GM20431 (cell line): ENCODE measurements around the gene ACTR1B.
"Not testable (repeated sequence)": the region's sequence is repeated elsewhere in the genome, so short reads cannot be mapped to it uniquely, and the experiment has no call there.

Experiments
- in situ Hi-C: fragments of 300-500 bp; cut with MseI, MboI; formaldehyde crosslinking; loops from one replicate; pipeline ENCODE4 v1.15.0; 2020; ENCODE audit warnings: low sequenced_read_pairs; ENCODE audit not compliant: unreplicated experiment

Gene ACTR1B

DNA sequence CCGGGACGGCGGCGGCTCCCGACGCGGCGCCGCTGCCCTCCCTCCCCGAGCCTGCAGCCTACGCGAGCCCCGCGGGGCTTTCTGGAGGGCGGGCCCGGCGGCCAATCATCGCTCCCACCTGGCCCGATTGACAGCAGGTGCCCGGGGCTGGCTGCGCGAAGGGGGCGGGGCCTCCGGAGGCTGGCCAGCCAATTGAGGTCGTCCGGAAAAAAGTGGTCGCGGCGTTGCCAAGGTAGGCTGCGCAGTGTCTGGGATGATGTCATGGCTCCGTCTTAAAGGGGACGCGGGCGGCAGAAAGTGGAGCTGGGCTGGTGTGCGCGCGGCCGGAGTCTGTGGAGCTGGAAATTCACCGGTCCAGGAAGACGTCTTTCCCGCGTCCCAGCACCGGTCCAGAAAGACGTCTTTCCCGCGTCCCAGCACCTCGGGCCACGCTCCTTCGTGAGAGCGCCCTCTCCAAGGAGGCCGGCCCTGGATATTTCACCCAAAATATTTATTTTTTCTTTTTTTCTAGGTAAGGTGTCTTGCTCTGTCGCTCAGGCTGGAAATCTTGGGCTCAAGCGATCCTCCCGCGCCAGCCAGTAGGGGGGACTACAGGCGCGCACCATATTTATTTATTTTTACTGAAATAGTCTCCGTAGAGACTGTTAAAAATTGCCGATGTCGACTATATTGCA lies at the start of gene ACTR1B:
TSS of gene ACTR1B (minus strand) at position 83 of the 674 bp plus-strand sequence. CDS start 154 bp downstream, outside the sequence.
- in situ Hi-C loops: no loop called here

GRCh38 chr2:97712693-97713295 lies 49.0 kb upstream of the ACTR1B start:
- in situ Hi-C loops: no loop called here

DNA sequence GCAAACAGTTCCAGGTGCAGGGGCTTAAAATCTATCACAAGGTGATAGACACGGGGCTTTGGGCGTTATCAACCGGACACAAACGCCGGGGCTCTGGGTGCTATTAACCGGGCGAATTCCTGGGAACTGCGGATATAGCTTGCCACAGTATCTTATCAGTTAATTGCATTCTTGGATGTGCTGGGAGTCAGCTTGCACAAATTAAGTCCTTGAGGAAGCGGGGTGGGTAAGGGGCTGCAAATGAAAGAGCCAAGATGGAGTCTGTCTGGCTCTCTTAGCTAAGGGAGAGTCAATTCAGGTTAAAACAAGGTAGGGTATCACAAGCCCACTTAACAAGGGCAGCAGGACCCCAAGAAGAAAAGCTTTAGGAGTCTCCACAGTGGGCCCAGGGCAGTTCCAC lies 48.3 kb upstream of the ACTR1B start:
- in situ Hi-C loops: not testable (repeated sequence)

- in situ Hi-C loops: no loop called here
These were observed 47.5 kb upstream of the ACTR1B start for GRCh38 chr2:97711394-97711711.

DNA sequence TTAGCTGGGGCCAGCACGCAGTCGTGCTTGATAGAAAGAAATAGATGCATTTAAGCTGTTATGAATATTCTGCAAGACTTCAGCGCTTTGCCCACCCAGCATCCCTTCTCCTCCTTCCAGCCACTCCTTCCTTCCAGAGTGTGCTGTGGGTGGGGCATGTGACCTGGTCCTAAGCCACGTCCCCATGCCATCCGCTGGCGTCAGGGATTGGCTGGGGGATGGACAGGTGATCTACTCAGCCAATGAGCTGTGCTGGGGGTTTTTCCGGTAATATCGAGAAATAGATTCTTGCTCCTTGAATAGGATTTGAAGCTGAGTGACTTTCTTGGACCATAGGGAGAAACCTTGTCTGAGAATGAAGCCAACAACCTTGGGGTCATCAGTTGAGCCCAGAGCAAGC lies 44.8 kb upstream of the ACTR1B start:
- in situ Hi-C loops: no loop called here

- in situ Hi-C loops: no loop called here
These were observed 44.2 kb upstream of the ACTR1B start for GRCh38 chr2:97708048-97708380.

GRCh38 chr2:97707362-97708047 lies 43.7 kb upstream of the ACTR1B start:
- in situ Hi-C loops: no loop called here

GRCh38 chr2:97706708-97707345 lies 43.0 kb upstream of the ACTR1B start:
- in situ Hi-C loops: no loop called here

- in situ Hi-C loops: no loop called here
These were observed 42.3 kb upstream of the ACTR1B start for GRCh38 chr2:97706112-97706511.

- in situ Hi-C loops: no loop called here
These were observed 41.1 kb upstream of the ACTR1B start for GRCh38 chr2:97704989-97705388.

DNA sequence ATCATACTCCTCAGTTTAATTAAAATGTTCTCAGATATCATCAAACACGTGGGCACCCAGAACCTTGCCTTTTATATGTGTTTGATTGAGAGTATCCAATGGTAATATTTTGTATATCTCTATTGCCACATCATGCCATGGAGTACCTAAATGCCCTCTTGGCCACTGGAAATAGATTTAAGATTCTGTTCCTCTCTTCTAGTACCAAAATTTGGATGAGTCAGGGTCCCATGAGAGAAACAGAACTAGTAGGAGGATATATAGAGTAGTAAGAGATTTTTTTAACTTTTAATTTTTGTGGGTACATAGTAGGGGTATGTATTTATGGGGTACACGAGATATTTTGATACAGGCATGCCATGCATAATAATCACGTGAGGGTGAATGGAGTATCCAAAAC lies 39.9 kb upstream of the ACTR1B start:
- in situ Hi-C loops: no loop called here

- in situ Hi-C loops: no loop called here
These were observed 39.1 kb upstream of the ACTR1B start for GRCh38 chr2:97702731-97703470.

- in situ Hi-C loops: no loop called here
These were observed 38.1 kb upstream of the ACTR1B start for GRCh38 chr2:97701851-97702465.

- in situ Hi-C loops: no loop called here
These were observed 37.3 kb upstream of the ACTR1B start for GRCh38 chr2:97701186-97701585.

GRCh38 chr2:97699765-97700444 lies 36.1 kb upstream of the ACTR1B start:
- in situ Hi-C loops: no loop called here

GRCh38 chr2:97698530-97698929 lies 34.7 kb upstream of the ACTR1B start:
- in situ Hi-C loops: no loop called here

DNA sequence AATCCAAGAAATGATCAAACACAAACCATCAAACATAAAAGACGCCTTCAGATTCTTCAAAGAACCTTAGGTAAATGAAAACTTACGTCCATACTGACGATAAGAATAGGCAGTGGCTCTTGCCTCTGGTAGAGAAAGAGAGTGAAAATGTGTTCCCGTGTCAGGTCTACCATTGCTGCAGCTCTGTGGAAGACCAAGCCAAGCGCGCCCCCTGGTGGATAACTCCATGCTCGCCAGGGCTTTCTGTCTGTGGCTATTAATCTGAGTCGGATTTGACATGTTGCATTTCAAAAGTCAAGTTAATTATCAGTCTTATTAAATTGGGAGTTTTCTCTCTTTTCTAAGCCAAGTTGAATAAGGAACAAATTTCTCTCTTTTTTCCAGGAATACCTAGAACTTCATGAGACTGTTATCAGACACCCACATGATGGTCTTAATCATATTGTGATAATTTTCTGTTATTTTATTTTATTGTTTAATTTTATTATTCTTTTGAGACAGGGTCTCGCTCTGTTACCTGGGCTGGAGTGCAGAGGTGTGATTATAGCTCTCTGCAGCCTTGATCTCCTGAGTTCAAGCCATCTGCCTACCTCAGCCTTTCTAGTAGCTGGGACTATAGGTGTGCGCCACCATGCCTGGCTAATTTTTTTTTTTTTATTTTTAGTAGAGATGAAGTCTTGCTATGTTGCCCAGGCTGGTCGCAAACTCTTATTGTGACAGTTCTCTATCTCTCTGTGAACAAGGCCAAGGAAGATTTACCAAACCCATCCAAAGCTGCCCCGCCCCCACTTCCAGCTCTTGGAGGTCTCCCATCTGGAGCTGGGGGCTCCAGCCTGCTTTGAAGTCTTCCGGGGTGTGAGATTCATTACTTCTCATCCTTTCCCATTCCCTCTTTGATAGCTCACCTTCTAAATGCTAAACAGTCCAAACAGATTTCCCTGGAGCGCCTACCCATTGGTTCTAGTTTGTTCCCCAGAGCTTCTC lies 33.7 kb upstream of the ACTR1B start:
- in situ Hi-C loops: no loop called here

GRCh38 chr2:97695744-97696143 lies 31.9 kb upstream of the ACTR1B start:
- in situ Hi-C loops: no loop called here
